ENCODE results near the gene LDLRAD4.

- TF ChIP-seq, protein P1, sequence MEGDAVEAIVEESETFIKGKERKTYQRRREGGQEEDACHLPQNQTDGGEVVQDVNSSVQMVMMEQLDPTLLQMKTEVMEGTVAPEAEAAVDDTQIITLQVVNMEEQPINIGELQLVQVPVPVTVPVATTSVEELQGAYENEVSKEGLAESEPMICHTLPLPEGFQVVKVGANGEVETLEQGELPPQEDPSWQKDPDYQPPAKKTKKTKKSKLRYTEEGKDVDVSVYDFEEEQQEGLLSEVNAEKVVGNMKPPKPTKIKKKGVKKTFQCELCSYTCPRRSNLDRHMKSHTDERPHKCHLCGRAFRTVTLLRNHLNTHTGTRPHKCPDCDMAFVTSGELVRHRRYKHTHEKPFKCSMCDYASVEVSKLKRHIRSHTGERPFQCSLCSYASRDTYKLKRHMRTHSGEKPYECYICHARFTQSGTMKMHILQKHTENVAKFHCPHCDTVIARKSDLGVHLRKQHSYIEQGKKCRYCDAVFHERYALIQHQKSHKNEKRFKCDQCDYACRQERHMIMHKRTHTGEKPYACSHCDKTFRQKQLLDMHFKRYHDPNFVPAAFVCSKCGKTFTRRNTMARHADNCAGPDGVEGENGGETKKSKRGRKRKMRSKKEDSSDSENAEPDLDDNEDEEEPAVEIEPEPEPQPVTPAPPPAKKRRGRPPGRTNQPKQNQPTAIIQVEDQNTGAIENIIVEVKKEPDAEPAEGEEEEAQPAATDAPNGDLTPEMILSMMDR (conservative IDR thresholded peaks at IDR 0.05; ENCODE audit: low read depth in 2 of 2): no peak
- no peak for TF ChIP-seq CREB1 (CRISPR knock-in tag; IDR thresholded peaks at IDR 0.05; ENCODE audit: low read depth)
- no peak for TF ChIP-seq EZH2phosphoT487 (IDR thresholded peaks at IDR 0.05; ENCODE audit: unreplicated experiment)
- no peak for TF ChIP-seq REST (IDR thresholded peaks at IDR 0.05; ENCODE audit: unreplicated experiment)
- TF ChIP-seq EZH2 (IDR thresholded peaks at IDR 0.05; ENCODE audit: low read depth, unreplicated experiment): no peak
- no peak for TF ChIP-seq STAT1 (IDR thresholded peaks at IDR 0.05; ENCODE audit: unreplicated experiment)
- no peak for TF ChIP-seq ZNF114 (CRISPR knock-in tag; IDR thresholded peaks at IDR 0.05)
- TF ChIP-seq JUNB (IDR thresholded peaks at IDR 0.05; ENCODE audit: unreplicated experiment): no peak
- TF ChIP-seq POLR2AphosphoS5 (IDR thresholded peaks at IDR 0.05; ENCODE audit: low read depth): no peak
- TF ChIP-seq, protein P2, sequence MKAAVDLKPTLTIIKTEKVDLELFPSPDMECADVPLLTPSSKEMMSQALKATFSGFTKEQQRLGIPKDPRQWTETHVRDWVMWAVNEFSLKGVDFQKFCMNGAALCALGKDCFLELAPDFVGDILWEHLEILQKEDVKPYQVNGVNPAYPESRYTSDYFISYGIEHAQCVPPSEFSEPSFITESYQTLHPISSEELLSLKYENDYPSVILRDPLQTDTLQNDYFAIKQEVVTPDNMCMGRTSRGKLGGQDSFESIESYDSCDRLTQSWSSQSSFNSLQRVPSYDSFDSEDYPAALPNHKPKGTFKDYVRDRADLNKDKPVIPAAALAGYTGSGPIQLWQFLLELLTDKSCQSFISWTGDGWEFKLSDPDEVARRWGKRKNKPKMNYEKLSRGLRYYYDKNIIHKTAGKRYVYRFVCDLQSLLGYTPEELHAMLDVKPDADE (IDR thresholded peaks at IDR 0.05): no peak
- TF ChIP-seq NANOG (IDR thresholded peaks at IDR 0.05; ENCODE audit: borderline replicate concordance): no peak
These were observed 243.4 kb downstream of the LDLRAD4 start for GRCh38 chr18:13461936-13462335.

All from GM23338 (cell line).